Fibroblast of lung (primary cell): ENCODE measurements around the gene NOSIP. TPM values are rescaled to one million over a fixed set of nuclear protein-coding genes. Genes with fewer than 3 reads are reported as not detected.

Experiments used
- DNase-seq, 2 donors: peaks; one replicate each; pipeline versions ENCODE4 v3.0.0 to v3.0.0-alpha.2; 2010; ENCODE audit warnings: low read depth in 2 of 2
- H2AFZ ChIP-seq: 2 replicates; pipeline ENCODE4 v1.5.1; 2012; ENCODE audit warnings: low read length, control low read depth, inconsistent platforms
- H3K27ac ChIP-seq: 2 replicates; pipeline ENCODE4 v1.5.1; 2011; ENCODE audit warnings: low read length, control low read depth; ENCODE audit not compliant: insufficient read depth
- H3K27me3 ChIP-seq: 2 replicates; pipeline ENCODE4 v1.5.1; 2011; ENCODE audit warnings: mild to moderate bottlenecking, low read length; ENCODE audit not compliant: control insufficient read depth, insufficient read depth
- H3K36me3 ChIP-seq: 2 replicates; pipeline ENCODE4 v1.5.1; 2011; ENCODE audit warnings: low read length; ENCODE audit not compliant: control insufficient read depth, insufficient read depth
- H3K4me1 ChIP-seq: 2 replicates; pipeline ENCODE4 v1.5.1; 2011; ENCODE audit warnings: low read length; ENCODE audit not compliant: control insufficient read depth, insufficient read depth; ENCODE audit errors: extremely low read depth
- H3K4me2 ChIP-seq: 2 replicates; pipeline ENCODE4 v1.5.1; 2011; ENCODE audit warnings: low read length, control low read depth; ENCODE audit not compliant: insufficient read depth; ENCODE audit errors: extremely low read depth
- H3K4me3 ChIP-seq, 4 experiments: fragments of 200-600 bp in 1 of 4; sonication (generic) in 1 of 4; replicated peaks in 1 of 4; 2 replicates each; pipeline ENCODE4 v1.5.1; 2011 to 2016; ENCODE audit warnings: low read length in 4 of 4, low read depth in 3 of 4, mild to moderate bottlenecking in 3 of 4, control low read depth in 2 of 4, inconsistent platforms in 1 of 4, mixed read lengths in 1 of 4; ENCODE audit not compliant: insufficient read depth in 1 of 4; ENCODE audit errors: control extremely low read depth in 1 of 4
- H3K79me2 ChIP-seq: 2 replicates; pipeline ENCODE4 v1.5.1; 2012; ENCODE audit warnings: mild to moderate bottlenecking, low read length, inconsistent platforms; ENCODE audit not compliant: control insufficient read depth, insufficient read depth
- H3K9ac ChIP-seq: 2 replicates; pipeline ENCODE4 v1.5.1; 2011; ENCODE audit warnings: mild to moderate bottlenecking, low read length, control low read depth; ENCODE audit not compliant: insufficient read depth
- H3K9me3 ChIP-seq: 2 replicates; pipeline ENCODE4 v1.5.1; 2012; ENCODE audit warnings: low read depth, low read length; ENCODE audit not compliant: control insufficient read depth, insufficient read depth
- H4K20me1 ChIP-seq: 2 replicates; pipeline ENCODE4 v1.5.1; 2011; ENCODE audit warnings: low read length; ENCODE audit not compliant: control insufficient read depth, insufficient read depth; ENCODE audit errors: extremely low read depth
- EZH2 ChIP-seq: IDR thresholded peaks from 2 replicates; pipeline ENCODE4 v1.5.1; 2012; ENCODE audit warnings: low read length, control low read depth, mild to moderate bottlenecking; ENCODE audit errors: missing control alignments
- polyA plus RNA-seq, 2 donors: library from polyadenylated mRNA; depleted of rRNA in 1 of 2; stranded (reverse) in 1 of 2; unstranded in 1 of 2; fragments of >200 nt; gene quantifications; 2 replicates each; pipeline ENCODE4 v1.2.1, GENCODE V29; 2011 to 2012; ENCODE audit warnings: missing spikeins in 1 of 2
- total RNA-seq: library from RNA; depleted of rRNA; stranded (reverse); fragments of >200 nt; gene quantifications from 2 replicates; pipeline ENCODE4 v1.2.1, GENCODE V29; 2014
- TF ChIP-seq, protein P1 (sequence below), 2 donors: IDR thresholded peaks in 1 of 2; conservative IDR thresholded peaks in 1 of 2; 1 replicate in 1 of 2; 2 replicates in 1 of 2; pipeline ENCODE4 v1.5.1; 2011 to 2012; ENCODE audit warnings: low read length in 2 of 2, control low read depth in 1 of 2, inconsistent platforms in 1 of 2, low read depth in 1 of 2, mild to moderate bottlenecking in 1 of 2

NOSIP gene
- total and polyA plus RNA-seq, 2 donors (not counting 1 experiment from before 2014, with no cell fraction given) = 41.2 to 67.9 TPM

GRCh38 chr19:49574206-49574755, 6.1 kb downstream of the NOSIP start:
- Histone ChIP-seq H3K4me3 (no peak overlapping the region), H3K9me3 (no peaks in the 10 kb centered on the region), H3K9ac (no peak overlapping the region), H3K27me3 (no peaks in the 10 kb centered on the region), H3K4me2 (no peak overlapping the region), H4K20me1 (no peaks in the 10 kb centered on the region), H3K4me1 (peaks cover 5% of the 10 kb centered on the region), H3K36me3 (peaks cover 5% of the 10 kb centered on the region), H3K79me2 (peaks cover 30% of the 10 kb centered on the region), H2AFZ (no peak overlapping the region), H3K27ac (no peak overlapping the region)
- DNase-seq = no peak
- TF ChIP-seq, protein P1, sequence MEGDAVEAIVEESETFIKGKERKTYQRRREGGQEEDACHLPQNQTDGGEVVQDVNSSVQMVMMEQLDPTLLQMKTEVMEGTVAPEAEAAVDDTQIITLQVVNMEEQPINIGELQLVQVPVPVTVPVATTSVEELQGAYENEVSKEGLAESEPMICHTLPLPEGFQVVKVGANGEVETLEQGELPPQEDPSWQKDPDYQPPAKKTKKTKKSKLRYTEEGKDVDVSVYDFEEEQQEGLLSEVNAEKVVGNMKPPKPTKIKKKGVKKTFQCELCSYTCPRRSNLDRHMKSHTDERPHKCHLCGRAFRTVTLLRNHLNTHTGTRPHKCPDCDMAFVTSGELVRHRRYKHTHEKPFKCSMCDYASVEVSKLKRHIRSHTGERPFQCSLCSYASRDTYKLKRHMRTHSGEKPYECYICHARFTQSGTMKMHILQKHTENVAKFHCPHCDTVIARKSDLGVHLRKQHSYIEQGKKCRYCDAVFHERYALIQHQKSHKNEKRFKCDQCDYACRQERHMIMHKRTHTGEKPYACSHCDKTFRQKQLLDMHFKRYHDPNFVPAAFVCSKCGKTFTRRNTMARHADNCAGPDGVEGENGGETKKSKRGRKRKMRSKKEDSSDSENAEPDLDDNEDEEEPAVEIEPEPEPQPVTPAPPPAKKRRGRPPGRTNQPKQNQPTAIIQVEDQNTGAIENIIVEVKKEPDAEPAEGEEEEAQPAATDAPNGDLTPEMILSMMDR (conservative IDR thresholded peaks at IDR 0.05 in 1 of 2, IDR thresholded peaks at IDR 0.05 in 1 of 2; ENCODE audit: low read depth in 1 of 2, low read length in 2 of 2) = no peak
- TF ChIP-seq EZH2 = no peak

- peaks cover 27% of the 10 kb centered on the region for H3K79me2 ChIP-seq
- H3K9ac ChIP-seq = no peak overlapping the region
- no peak overlapping the region for H2AFZ ChIP-seq
- no peak for DNase-seq
- H3K36me3 ChIP-seq = peaks cover 5% of the 10 kb centered on the region
- H3K4me2 ChIP-seq = no peak overlapping the region
- H3K4me1 ChIP-seq = no peaks in the 10 kb centered on the region
- TF ChIP-seq EZH2 = no peak
- TF ChIP-seq, protein P1 (conservative IDR thresholded peaks at IDR 0.05 in 1 of 2, IDR thresholded peaks at IDR 0.05 in 1 of 2; ENCODE audit: low read depth in 1 of 2, low read length in 2 of 2) = no peak
- H3K9me3 ChIP-seq = no peaks in the 10 kb centered on the region
- H3K4me3 ChIP-seq = no peak overlapping the region
- no peaks in the 10 kb centered on the region for H3K27me3 ChIP-seq
- no peak overlapping the region for H3K27ac ChIP-seq
- H4K20me1 ChIP-seq = no peaks in the 10 kb centered on the region
Measured at GRCh38 chr19:49573425-49573824, 6.9 kb downstream of the NOSIP start.

- Histone ChIP-seq H3K79me2 (peaks cover 23% of the 10 kb centered on the region), H3K27me3 (no peaks in the 10 kb centered on the region), H3K4me1 (no peaks in the 10 kb centered on the region), H3K36me3 (peaks cover 5% of the 10 kb centered on the region), H3K27ac (no peak overlapping the region), H3K4me3 (no peak overlapping the region), H3K9ac (no peak overlapping the region), H3K9me3 (no peaks in the 10 kb centered on the region), H4K20me1 (no peaks in the 10 kb centered on the region), H2AFZ (no peak overlapping the region), H3K4me2 (no peak overlapping the region)
- TF ChIP-seq EZH2 = no peak
- TF ChIP-seq, protein P1 (conservative IDR thresholded peaks at IDR 0.05 in 1 of 2, IDR thresholded peaks at IDR 0.05 in 1 of 2; ENCODE audit: low read depth in 1 of 2, low read length in 2 of 2) = no peak
- DNase-seq = no peak
Measured at GRCh38 chr19:49573009-49573408, 7.3 kb downstream of the NOSIP start.
